HG02623 (cell line): ENCODE measurements around the gene ADH4.
"Not testable (repeated sequence)": the region's sequence is repeated elsewhere in the genome, so short reads cannot be mapped to it uniquely, and the experiment has no call there.

Experiments
- ATAC-seq: cut with Tn5 transposase; IDR thresholded peaks from one replicate; pipeline ENCODE4 v1.9.1; 2021; ENCODE audit warnings: moderate library complexity; ENCODE audit not compliant: unreplicated experiment

ADH4 gene

GRCh38 chr4:99144070-99144469 is at the start of gene ADH4:
Gene ADH4 (minus strand): TSS chr4:99144297. CDS start chr4:99144222, 75 bp downstream.
- ATAC-seq, result no peak

- ATAC-seq, result no peak
These were observed 46.2 kb upstream of the ADH4 start for GRCh38 chr4:99190336-99190735.

- not testable (repeated sequence) for ATAC-seq
These were observed 45.8 kb upstream of the ADH4 start for GRCh38 chr4:99189900-99190299.

GRCh38 chr4:99186029-99186428 is 41.9 kb upstream of the ADH4 start:
- ATAC-seq, result no peak

GRCh38 chr4:99185581-99185980 is 41.5 kb upstream of the ADH4 start:
- ATAC-seq, result no peak

GRCh38 chr4:99180382-99181070 is 36.4 kb upstream of the ADH4 start:
- ATAC-seq, result no peak

- no peak for ATAC-seq
These were observed 35.5 kb upstream of the ADH4 start for GRCh38 chr4:99179626-99180025.

GRCh38 chr4:99179178-99179577 is 35.1 kb upstream of the ADH4 start:
- ATAC-seq, result no peak

GRCh38 chr4:99166544-99166943 is 22.4 kb upstream of the ADH4 start:
- ATAC-seq, result no peak

GRCh38 chr4:99165978-99166377 is 21.9 kb upstream of the ADH4 start:
- ATAC-seq, result no peak

GRCh38 chr4:99161373-99162099 is 17.4 kb upstream of the ADH4 start:
- no peak for ATAC-seq

- ATAC-seq, result no peak
These were observed 15.6 kb upstream of the ADH4 start for GRCh38 chr4:99159699-99160098.

- no peak for ATAC-seq
These were observed 13.4 kb upstream of the ADH4 start for GRCh38 chr4:99157478-99157935.

- no peak for ATAC-seq
These were observed 12.9 kb upstream of the ADH4 start for GRCh38 chr4:99156992-99157391.

- ATAC-seq, result no peak
These were observed 10.7 kb upstream of the ADH4 start for GRCh38 chr4:99154658-99155342.

GRCh38 chr4:99151995-99152394 is 7.9 kb upstream of the ADH4 start:
- no peak for ATAC-seq

- ATAC-seq, result no peak
These were observed 7.4 kb upstream of the ADH4 start for GRCh38 chr4:99151452-99151851.

GRCh38 chr4:99149426-99150019 is 5.4 kb upstream of the ADH4 start:
- no peak for ATAC-seq

- no peak for ATAC-seq
These were observed 4.5 kb upstream of the ADH4 start for GRCh38 chr4:99148550-99148949.

GRCh38 chr4:99144587-99144986 is 490 bp upstream of the ADH4 start:
- ATAC-seq, result no peak

- ATAC-seq, result no peak
These were observed 7.8 kb downstream of the ADH4 start for GRCh38 chr4:99136329-99136728.
